SHP77 treated with DMSO at 0.1 percent for 48 hours (cell line): ENCODE results near the gene RUFY2.

Experiments
- DNase-seq: peaks from one replicate; lab custom pipeline; 2025; lab: John Stamatoyannopoulos, UW

The RUFY2 gene

GRCh38 chr10:68364101-68364886 is 42.8 kb downstream of the RUFY2 start:
- no peak for DNase-seq

GRCh38 chr10:68362590-68362989 is 44.5 kb downstream of the RUFY2 start:
- DNase-seq: no peak

- DNase-seq: no peak
Observed at GRCh38 chr10:68359189-68359588, 47.9 kb downstream of the RUFY2 start.

- DNase-seq: no peak
Observed at GRCh38 chr10:68353537-68353936, 53.5 kb downstream of the RUFY2 start.

GRCh38 chr10:68348265-68348741 is 58.8 kb downstream of the RUFY2 start:
- no peak for DNase-seq

- no peak for DNase-seq
Observed at GRCh38 chr10:68346774-68347173, 60.3 kb downstream of the RUFY2 start.

GRCh38 chr10:68345621-68346020 is 61.5 kb downstream of the RUFY2 start:
- DNase-seq: no peak

GRCh38 chr10:68342909-68343516 is 64.1 kb downstream of the RUFY2 start:
- DNase-seq: no peak

- DNase-seq: no peak
Observed at GRCh38 chr10:68340358-68341080, 66.6 kb downstream of the RUFY2 start.

GRCh38 chr10:68336754-68337351 is 70.2 kb downstream of the RUFY2 start:
- no peak for DNase-seq

- no peak for DNase-seq
Observed at GRCh38 chr10:68334672-68335467, 72.2 kb downstream of the RUFY2 start.

- no peak for DNase-seq
Observed at GRCh38 chr10:68333440-68334431, 73.3 kb downstream of the RUFY2 start.

GRCh38 chr10:68333058-68333395 is 74.0 kb downstream of the RUFY2 start:
- no peak for DNase-seq

- peak; percentile 12 for DNase-seq
Observed at GRCh38 chr10:68332259-68333057, 74.6 kb downstream of the RUFY2 start, which contains the start of gene PBLD. PBLD (minus strand) TSS chr10:68332928; CDS start chr10:68306844, 26,084 bp downstream.

- peak; percentile 62 for DNase-seq
Observed at GRCh38 chr10:68331455-68332258, 75.4 kb downstream of the RUFY2 start, which contains the start of gene HNRNPH3. HNRNPH3 (plus strand) TSS chr10:68332064; CDS start chr10:68337222, 5,158 bp downstream.

- DNase-seq: no peak
Observed at GRCh38 chr10:68330852-68331454, 76.1 kb downstream of the RUFY2 start.

GRCh38 chr10:68329506-68329861 is 77.6 kb downstream of the RUFY2 start:
- no peak for DNase-seq
